GM06990 (cell line): ENCODE results near the gene TAPT1.
A peak's percentile ranks its signal among the peaks of the same experiment; 100 is the strongest.

Source experiments
- DNase-seq: peaks from one replicate; pipeline ENCODE4 v3.0.0-alpha.2; 2011; ENCODE audit not compliant: insufficient read length; ENCODE audit errors: extremely low read depth
- H3K27me3 ChIP-seq: replicated peaks from 2 replicates; pipeline ENCODE4 v1.6.0; 2011; ENCODE audit warnings: low read length; ENCODE audit not compliant: control insufficient read depth, insufficient read depth
- H3K36me3 ChIP-seq: 2 replicates; pipeline ENCODE4 v1.5.1; 2011; ENCODE audit warnings: low read length; ENCODE audit not compliant: control insufficient read depth, insufficient read depth
- H3K4me3 ChIP-seq: replicated peaks from 2 replicates; pipeline ENCODE4 v1.5.1; 2011; ENCODE audit warnings: low read depth, mild to moderate bottlenecking, control low read depth, low read length
- CTCF ChIP-seq: IDR thresholded peaks from 2 replicates; pipeline ENCODE4 v1.5.1; 2011; ENCODE audit warnings: low read length, control low read depth, mild to moderate bottlenecking, inconsistent platforms; ENCODE audit not compliant: insufficient read depth, poor library complexity, severe bottlenecking

TAPT1 gene

GRCh38 chr4:16226816-16227461, 668 bp upstream of the TAPT1 start:
- DNase-seq = peak; percentile 65
- no peaks in the 10 kb centered on the region for H3K36me3 ChIP-seq
- TF ChIP-seq CTCF = no peak
- H3K4me3 ChIP-seq = peak overlapping the region; percentile 83
- no peaks in the 10 kb centered on the region for H3K27me3 ChIP-seq

GRCh38 chr4:16225167-16225862, 956 bp downstream of the TAPT1 start:
- no peaks in the 10 kb centered on the region for H3K27me3 ChIP-seq
- DNase-seq = peak; percentile 17
- no peaks in the 10 kb centered on the region for H3K36me3 ChIP-seq
- H3K4me3 ChIP-seq = peak overlapping the region; percentile 83
- TF ChIP-seq CTCF = no peak

GRCh38 chr4:16224264-16225166, 1.8 kb downstream of the TAPT1 start:
- Histone ChIP-seq H3K4me3 (peak overlapping the region; percentile 83), H3K27me3 (no peaks in the 10 kb centered on the region), H3K36me3 (no peaks in the 10 kb centered on the region; the same call in 1 of the 2 replicates)
- TF ChIP-seq CTCF = no peak
- DNase-seq = no peak

- no peak for TF ChIP-seq CTCF
- no peaks in the 10 kb centered on the region for H3K27me3 ChIP-seq
- no peak overlapping the region for H3K4me3 ChIP-seq
- DNase-seq = no peak
- H3K36me3 ChIP-seq = no peaks in the 10 kb centered on the region; the same call in 1 of the 2 replicates
These were observed 3.2 kb downstream of the TAPT1 start for GRCh38 chr4:16222957-16223527.

- no peak for DNase-seq
- no peak for TF ChIP-seq CTCF
- Histone ChIP-seq H3K27me3 (no peaks in the 10 kb centered on the region), H3K4me3 (no peak overlapping the region), H3K36me3 (no peaks in the 10 kb centered on the region; the same call in 1 of the 2 replicates)
These were observed 7.3 kb downstream of the TAPT1 start for GRCh38 chr4:16218950-16219349.
